Fibroblast of skin of scalp (primary cell): ENCODE results near the gene DDX1.
"Not testable (repeated sequence)": the region's sequence is repeated elsewhere in the genome, so short reads cannot be mapped to it uniquely, and the experiment has no call there.

Source experiments
- DNase-seq: peaks from one replicate; pipeline ENCODE4 v3.0.0-alpha.2; 2013

Gene DDX1

GRCh38 chr2:15678909-15679308 lies 87.2 kb downstream of the DDX1 start:
- no peak for DNase-seq

- no peak for DNase-seq
These were observed 87.8 kb downstream of the DDX1 start for GRCh38 chr2:15679386-15679924.

GRCh38 chr2:15680132-15680531 lies 88.5 kb downstream of the DDX1 start:
- not testable (repeated sequence) for DNase-seq
